Activated CD4-positive, alpha-beta T cell treated with anti-CD3 and anti-CD28 coated beads for 4 hours (primary cell): Measurements from ENCODE around the gene RC3H1.
"Not testable (repeated sequence)": the region's sequence is repeated elsewhere in the genome, so short reads cannot be mapped to it uniquely, and the experiment has no call there.

Experiments used
- DNase-seq, 2 donors: peaks; one replicate each; pipeline ENCODE4 v3.0.0-alpha.2; 2020

RC3H1 gene

GRCh38 chr1:173930541-173930940 is 91.6 kb downstream of the RC3H1 start:
- DNase-seq: not testable (repeated sequence)

DNA sequence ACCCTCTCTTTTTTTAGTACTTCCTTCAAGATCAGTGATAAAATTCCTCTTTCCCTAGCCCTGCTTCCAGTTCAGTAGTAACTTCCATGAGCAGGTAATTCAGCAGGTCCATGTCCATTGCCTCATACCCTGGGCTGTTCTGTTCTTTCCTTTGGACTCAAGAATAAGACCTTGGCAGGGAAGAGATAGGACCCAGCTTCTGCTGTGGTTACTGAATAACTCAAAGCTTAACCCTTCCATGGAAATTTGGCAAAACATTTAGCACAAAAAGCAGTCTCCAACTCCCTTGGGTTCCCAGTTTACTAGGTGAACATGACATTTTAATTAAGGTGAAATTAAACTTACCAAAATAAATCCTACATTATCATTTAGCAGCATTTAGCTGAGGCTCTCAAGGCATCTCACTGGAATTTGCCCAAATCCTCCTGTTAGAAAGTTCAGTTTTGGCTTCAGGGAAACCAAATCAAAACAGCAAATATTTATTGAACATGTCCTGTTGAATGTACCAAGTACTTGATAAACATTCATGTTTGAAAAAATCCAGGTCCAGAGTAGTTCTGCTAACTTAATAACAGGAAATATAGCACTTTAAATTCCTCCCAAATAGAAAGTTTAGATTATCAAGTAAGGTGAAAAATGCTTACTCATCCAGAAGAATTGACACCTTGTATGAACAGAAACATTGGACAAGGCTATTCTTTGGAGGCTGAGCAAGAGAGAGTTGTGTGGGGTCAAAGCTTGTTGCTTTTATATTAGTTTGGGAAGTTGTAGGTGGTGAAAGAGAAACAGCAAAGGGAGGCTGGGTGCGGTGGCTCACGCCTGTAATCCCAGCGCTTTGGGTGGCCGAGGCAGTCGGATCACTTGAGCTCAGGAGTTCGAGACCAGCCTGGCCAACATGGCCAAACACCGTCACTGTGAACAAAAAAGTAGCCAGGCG is 96.6 kb downstream of the RC3H1 start:
- DNase-seq: no peak

DNA sequence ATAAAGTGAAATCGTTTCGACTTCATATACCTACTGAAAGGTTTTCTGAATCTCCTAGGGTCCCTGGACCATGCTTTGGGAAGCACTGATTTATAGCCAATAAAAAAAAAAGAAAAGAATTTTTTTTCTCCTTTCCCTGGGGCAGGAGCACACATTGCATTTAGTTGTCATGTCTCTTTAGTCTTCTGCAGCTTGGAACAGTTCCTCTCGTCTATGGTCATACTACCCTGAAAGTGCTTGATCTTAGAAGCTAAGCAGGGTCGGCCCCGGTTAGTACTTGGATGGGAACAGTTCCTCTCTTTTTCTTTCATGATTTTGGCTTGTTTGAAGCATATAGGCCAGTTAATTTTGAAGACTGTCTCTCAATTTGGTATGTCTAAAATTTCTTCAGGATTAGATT is 101.3 kb downstream of the RC3H1 start:
- DNase-seq: no peak

DNA sequence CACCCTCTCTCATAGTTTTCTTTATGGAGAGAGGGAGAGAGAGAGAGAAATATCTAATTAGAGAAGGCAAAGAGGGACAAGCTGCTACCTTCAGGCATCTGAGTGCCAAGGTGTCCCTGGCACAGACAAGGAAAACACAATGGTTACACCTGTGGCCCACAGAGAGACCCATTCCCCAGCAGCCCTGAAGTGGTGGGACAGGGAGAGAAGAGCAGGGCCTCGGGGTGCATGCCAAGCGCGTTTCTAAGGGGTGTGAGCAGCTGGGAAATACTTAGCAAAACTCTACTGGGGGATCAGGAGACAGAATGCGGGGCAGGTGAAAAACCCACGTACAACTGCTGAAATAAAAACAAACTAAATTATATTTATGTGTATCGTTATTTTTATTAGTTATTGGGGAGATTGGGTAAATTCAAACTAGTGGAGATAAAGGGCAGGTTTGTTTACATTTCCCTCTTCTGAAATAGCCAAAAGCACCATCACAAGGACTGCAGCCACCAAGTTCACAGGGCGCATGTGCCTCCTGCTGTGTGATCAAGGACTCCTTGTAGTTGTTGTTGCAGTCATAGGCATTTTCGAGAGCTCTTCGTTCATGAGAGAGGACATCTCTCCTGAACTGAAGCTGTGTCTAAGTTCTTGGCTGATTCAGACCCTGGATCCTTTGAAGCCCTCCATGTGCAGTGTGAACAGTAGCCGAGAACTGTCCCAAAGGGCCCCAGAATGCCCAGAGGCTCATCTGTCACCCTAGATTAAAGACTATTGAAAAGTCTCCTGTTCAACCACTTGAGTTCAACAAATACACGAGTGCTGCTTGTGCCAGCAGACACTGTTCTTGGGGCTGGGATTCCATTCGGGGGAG is 104.3 kb downstream of the RC3H1 start:
- DNase-seq: no peak

- no peak for DNase-seq
Observed at GRCh38 chr1:173917149-173917548, 105.0 kb downstream of the RC3H1 start, which contains the start of gene SERPINC1. TSS of gene SERPINC1 (minus strand) at chr1:173917327. CDS start at chr1:173917259, 68 bp downstream.

GRCh38 chr1:173916667-173917066 is 105.5 kb downstream of the RC3H1 start:
- DNase-seq: no peak

- DNase-seq: no peak
Observed at GRCh38 chr1:173915596-173915995, 106.6 kb downstream of the RC3H1 start.

DNA sequence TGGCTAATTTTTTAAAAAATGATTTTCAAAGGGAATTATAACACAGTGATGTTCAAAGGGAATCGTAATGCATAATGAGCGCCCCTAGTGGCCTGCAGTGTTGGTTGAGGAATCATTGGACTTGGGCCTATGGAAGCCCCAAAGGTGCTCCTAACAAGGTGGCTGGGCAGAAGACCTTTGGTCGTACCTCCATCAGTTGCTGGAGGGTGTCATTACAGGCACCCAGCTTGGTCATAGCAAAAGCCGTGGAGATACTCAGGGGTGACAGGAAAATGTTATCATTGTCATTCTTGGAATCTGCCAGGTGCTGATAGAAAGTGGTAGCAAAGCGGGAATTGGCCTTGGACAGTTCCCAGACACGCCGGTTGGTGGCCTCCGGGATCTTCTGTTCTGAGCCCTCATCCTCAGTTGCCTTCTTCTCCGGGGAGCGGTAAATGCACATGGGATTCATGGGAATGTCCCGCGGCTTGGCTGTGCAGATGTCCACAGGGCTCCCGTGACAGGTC is 107.7 kb downstream of the RC3H1 start:
- DNase-seq: peak in 1 of 2 donors; percentile 11

DNA sequence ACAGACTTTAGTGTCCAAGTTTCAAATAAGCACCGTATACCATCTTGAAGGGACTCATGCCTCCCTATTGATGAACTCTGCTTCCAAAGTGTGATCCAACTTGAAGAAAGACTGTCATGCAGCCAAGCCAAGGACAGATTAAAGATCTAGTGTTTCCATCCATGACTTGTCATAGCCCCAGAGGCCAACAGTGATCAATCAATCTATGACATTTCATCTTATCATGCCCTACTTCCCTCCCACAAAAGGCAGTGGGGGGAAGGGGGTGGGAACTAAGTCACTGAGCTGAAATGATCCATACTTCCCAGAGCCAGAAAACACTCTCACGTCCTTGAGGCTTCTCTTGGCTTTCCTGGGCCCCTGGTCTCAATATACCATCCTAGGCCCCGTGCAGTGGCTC is 109.0 kb downstream of the RC3H1 start:
- no peak for DNase-seq

- no peak for DNase-seq
Observed at GRCh38 chr1:173903827-173904531, 118.2 kb downstream of the RC3H1 start.

- no peak for DNase-seq
Observed at GRCh38 chr1:173900992-173901391, 121.2 kb downstream of the RC3H1 start.

GRCh38 chr1:173900427-173900826 is 121.7 kb downstream of the RC3H1 start:
- no peak for DNase-seq

GRCh38 chr1:173894189-173894588 is 128.0 kb downstream of the RC3H1 start:
- no peak for DNase-seq

DNA sequence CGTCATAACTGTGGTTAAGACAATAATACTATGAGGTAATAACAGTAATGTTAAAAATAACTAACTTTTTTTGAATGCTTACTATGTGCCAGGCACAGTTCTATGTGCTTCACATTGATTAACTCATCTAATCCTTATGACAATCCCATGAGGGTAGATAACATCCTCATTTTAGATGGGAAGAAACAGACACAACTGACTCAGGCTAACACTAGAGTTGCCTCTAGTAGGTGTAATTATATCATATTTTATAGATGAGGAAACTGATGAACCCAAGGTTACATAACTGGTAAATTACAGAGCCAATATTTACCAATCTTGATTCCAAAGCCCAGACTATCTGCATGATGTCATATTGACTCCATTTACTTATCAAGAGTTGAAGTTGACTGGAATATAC is 128.5 kb downstream of the RC3H1 start:
- DNase-seq: no peak

GRCh38 chr1:173889885-173890284 is 132.3 kb downstream of the RC3H1 start:
- no peak for DNase-seq

DNA sequence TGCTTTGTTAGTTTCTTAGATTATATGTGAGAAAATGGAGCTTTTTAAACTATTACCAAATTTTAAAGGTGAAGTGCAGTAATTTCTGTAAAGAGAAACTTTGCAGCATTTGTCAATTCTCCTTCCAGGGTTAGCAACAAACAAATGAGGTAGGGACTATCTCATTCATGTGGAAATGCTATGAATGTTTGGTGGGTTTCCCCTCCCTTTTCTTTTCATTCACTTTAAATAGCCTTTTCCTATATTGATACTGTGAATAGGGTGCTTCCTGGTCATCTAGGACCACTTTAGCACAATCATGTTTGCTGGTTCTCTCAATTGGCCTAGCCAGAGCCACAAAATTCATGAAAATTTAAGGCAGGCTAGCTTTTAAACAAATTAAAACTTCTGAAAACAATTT is 133.4 kb downstream of the RC3H1 start:
- DNase-seq: no peak

DNA sequence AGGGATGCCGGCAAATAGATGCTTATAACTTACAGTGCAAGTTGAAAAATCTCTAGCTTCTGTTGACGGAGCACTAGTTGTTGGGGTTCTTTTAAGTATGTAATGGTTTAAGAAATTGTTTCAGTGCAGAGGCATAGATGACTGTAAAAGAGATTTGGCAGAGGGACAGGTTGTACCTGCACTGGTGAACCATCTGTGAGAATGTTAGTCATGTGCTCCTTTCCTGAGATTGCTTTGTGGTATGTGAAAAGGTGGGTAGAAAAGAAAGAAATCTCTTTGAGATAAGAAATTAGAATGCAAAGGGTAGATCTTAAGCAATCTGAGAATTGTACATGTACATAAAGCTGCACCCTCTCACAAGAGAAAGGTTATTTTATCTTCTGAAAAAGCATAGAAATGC is 134.5 kb downstream of the RC3H1 start:
- no peak for DNase-seq

DNA sequence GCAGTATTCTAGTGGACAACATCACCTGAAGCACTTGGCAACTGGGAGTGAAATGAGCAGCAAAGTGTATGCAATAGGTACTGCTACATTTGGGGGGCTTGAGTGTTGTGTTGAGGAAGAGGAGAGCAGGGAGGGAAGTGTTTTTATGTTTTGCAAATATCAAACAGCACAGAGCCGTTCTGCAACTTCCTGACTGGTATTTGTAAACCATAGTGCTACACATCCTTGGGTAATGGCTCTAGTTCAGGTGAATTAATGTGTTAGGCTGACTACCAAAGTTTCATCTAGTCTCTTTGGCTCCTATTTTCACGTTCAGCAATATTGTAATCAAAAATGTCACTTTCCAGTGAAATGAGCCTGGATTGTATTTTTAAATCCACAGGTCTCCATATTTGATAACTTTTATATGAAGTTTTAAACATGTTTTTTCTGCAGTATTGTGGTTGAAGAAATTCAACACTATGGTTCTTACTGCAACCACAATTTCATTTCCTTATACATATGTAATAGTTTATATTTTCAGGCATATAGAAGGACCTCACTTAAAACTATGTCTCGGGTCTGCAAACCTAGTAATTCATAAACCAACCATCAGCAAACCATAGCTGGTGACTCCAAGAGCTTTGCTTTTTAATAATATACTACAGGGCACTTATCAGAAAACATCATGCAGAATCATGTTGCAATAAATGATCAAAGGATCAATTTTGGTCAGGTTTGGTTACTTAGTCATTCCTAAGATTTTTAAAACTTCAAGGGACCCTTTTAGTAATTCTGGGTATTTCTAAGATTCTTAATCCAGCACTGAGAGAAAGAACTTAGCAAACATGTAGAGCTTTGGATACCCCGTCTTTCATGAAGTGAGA is 135.2 kb downstream of the RC3H1 start:
- no peak for DNase-seq

- no peak for DNase-seq
Observed at GRCh38 chr1:173884701-173885100, 137.5 kb downstream of the RC3H1 start.
